Measurements from ENCODE around the gene ADAMTS14. TPM values are rescaled to one million over a fixed set of nuclear protein-coding genes. Genes with fewer than 3 reads are reported as not detected.

Gene ADAMTS14
- total and polyA plus RNA-seq, 8 donors: 0.33 to 9.4 (median 3.9) TPM; not detected in 2

DNA sequence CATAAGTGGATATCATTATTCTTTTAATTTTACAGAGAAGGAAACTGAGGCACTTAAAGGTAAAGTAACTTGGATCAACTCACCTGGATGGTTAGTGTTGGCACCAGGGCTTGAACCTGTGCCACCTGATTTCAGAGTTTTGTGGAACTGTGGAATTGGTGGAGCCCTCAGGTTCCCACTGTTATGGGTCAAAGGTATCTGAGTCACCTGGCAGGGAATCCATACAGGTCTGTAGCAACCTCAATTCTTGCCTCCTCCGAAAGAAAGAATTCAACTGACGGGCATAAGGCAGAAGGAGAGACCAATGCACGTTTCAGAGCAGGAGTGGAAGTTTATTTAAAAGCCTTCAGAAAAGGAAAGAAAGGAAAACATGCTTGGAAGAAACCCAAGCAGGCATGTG lies 25.2 kb upstream of the ADAMTS14 start:
- TF ChIP-seq, protein P1, sequence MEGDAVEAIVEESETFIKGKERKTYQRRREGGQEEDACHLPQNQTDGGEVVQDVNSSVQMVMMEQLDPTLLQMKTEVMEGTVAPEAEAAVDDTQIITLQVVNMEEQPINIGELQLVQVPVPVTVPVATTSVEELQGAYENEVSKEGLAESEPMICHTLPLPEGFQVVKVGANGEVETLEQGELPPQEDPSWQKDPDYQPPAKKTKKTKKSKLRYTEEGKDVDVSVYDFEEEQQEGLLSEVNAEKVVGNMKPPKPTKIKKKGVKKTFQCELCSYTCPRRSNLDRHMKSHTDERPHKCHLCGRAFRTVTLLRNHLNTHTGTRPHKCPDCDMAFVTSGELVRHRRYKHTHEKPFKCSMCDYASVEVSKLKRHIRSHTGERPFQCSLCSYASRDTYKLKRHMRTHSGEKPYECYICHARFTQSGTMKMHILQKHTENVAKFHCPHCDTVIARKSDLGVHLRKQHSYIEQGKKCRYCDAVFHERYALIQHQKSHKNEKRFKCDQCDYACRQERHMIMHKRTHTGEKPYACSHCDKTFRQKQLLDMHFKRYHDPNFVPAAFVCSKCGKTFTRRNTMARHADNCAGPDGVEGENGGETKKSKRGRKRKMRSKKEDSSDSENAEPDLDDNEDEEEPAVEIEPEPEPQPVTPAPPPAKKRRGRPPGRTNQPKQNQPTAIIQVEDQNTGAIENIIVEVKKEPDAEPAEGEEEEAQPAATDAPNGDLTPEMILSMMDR (IDR thresholded peaks at IDR 0.05): no peak
- no peak for TF ChIP-seq POLR2A (IDR thresholded peaks at IDR 0.05)
- TF ChIP-seq EP300 (IDR thresholded peaks at IDR 0.05): no peak
- TF ChIP-seq POLR2AphosphoS5 (IDR thresholded peaks at IDR 0.05): no peak
- intact Hi-C loops (cut with DNase I; ENCODE audit: low total_unique reads): no loop called here
- Histone ChIP-seq H3K4me3 (no peak overlapping the region), H3K4me1 (no peaks in the 10 kb centered on the region), H3K9me3 (peaks cover 0 to 36% (median 14%) of the 10 kb centered on the region in 4 donors), H3K27ac (no peak overlapping the region), H3K27me3 (no peaks in the 10 kb centered on the region), H3K36me3 (no peaks in the 10 kb centered on the region)
- WGBS, 5 donors: 56 to 88% (median 63%) methylated on average over 2 to 3 of the region's 3 CpGs
- DNase-seq: no peak

DNA sequence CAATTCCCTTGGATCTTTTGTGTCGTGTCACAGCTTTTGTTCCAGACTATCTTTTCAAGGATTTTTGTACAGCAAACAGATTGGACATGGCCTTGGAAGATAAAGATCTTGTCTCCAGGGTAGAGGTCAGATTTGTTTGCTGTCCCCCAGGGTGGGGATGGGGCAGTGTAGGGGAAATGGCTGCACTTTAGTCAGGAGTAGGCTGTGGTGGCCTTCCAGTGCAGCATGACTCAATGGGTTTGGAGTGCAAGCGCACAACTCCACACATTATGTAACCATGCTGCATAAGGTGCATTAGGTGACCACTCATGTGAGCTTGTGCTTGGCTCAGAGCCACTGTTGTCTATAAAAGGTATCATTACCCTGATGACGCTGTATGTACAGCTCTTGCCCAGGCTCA lies 23.9 kb upstream of the ADAMTS14 start:
- H3K4me1 ChIP-seq: peaks cover 0 to 4% (median 0%) of the 10 kb centered on the region in 4 donors
- intact Hi-C loops (cut with DNase I; ENCODE audit: low total_unique reads): no loop called here
- TF ChIP-seq EP300 (IDR thresholded peaks at IDR 0.05) (no peak), POLR2A (IDR thresholded peaks at IDR 0.05) (no peak), POLR2AphosphoS5 (IDR thresholded peaks at IDR 0.05) (no peak)
- TF ChIP-seq, protein P1 (IDR thresholded peaks at IDR 0.05): no peak
- 75 to 90% (median 85%) methylated on average over 3 of the region's 3 CpGs for WGBS, 5 donors
- no peaks in the 10 kb centered on the region for H3K27me3 ChIP-seq
- peaks cover 0 to 36% (median 14%) of the 10 kb centered on the region in 4 donors for H3K9me3 ChIP-seq
- H3K27ac ChIP-seq: no peak overlapping the region
- no peak overlapping the region for H3K4me3 ChIP-seq
- DNase-seq: no peak
- H3K36me3 ChIP-seq: no peaks in the 10 kb centered on the region

DNA sequence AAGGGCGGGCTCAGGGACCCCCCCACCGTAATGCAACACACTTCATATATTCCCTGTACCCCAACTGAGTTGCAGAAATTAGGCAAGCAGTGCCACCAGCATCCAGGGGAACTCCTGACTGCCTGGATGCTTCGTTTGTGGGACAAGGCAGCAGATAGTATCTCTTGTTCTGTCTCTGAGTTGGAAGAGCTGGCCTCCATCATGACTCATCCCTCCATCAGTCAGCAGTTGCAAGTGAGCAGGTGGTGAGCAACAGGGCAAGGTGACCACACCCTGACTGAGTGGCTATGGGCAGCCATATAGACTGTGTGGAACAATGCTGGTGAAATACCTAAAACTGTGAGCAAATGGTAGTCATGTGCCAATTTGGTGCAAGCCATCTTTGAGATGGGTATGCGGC lies 22.8 kb upstream of the ADAMTS14 start:
- Histone ChIP-seq H3K27ac (no peak overlapping the region), H3K9me3 (peaks cover 0 to 36% (median 14%) of the 10 kb centered on the region in 4 donors), H3K27me3 (no peaks in the 10 kb centered on the region), H3K4me1 (peaks cover 0 to 12% (median 0%) of the 10 kb centered on the region in 4 donors), H3K4me3 (no peak overlapping the region), H3K36me3 (no peaks in the 10 kb centered on the region)
- no peak for DNase-seq
- WGBS, 5 donors: 67 to 87% (median 72%) methylated on average over 4 of the region's 4 CpGs
- TF ChIP-seq POLR2AphosphoS5 (IDR thresholded peaks at IDR 0.05) (no peak), EP300 (IDR thresholded peaks at IDR 0.05) (no peak), POLR2A (IDR thresholded peaks at IDR 0.05) (no peak)
- TF ChIP-seq, protein P1 (IDR thresholded peaks at IDR 0.05): no peak
- intact Hi-C loops (cut with DNase I; ENCODE audit: low total_unique reads): no loop called here

DNA sequence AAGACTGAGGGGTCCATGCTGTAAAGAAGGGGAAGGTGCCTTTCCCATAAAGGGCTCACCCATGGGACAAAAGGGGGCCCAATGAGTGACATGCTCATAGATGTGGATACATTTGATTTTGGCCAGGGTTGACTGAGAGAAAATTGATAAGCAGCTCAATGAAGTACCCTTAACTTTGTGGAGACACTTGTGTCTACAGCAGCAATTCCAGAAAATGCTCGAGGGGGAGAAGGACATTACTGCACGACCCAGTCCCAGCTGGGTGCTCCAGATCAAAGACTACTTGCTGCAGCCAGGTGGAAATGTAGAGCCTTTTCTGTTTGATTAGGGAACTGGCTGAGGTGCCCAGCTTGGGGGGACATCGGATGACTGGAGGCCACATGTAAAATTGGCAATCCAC lies 22.2 kb upstream of the ADAMTS14 start:
- Histone ChIP-seq H3K4me3 (no peak overlapping the region), H3K4me1 (peaks cover 0 to 12% (median 0%) of the 10 kb centered on the region in 4 donors), H3K36me3 (no peaks in the 10 kb centered on the region), H3K27ac (no peak overlapping the region), H3K27me3 (no peaks in the 10 kb centered on the region), H3K9me3 (peaks cover 0 to 36% (median 14%) of the 10 kb centered on the region in 4 donors)
- intact Hi-C loops (cut with DNase I; ENCODE audit: low total_unique reads): no loop called here
- DNase-seq: no peak
- 82 to 92% (median 87%) methylated on average over 3 of the region's 3 CpGs for WGBS, 5 donors
- no peak for TF ChIP-seq POLR2AphosphoS5 (IDR thresholded peaks at IDR 0.05)
- no peak for TF ChIP-seq EP300 (IDR thresholded peaks at IDR 0.05)
- no peak for TF ChIP-seq POLR2A (IDR thresholded peaks at IDR 0.05)
- TF ChIP-seq, protein P1 (IDR thresholded peaks at IDR 0.05): no peak

Data from stomach (tissue), 9 donors.